WERI-Rb-1 (cell line): ENCODE results near the gene ADAM22.

ENCODE experiments used
- DNase-seq: peaks from one replicate; pipeline ENCODE4 v3.0.0-alpha.2; 2020
- H3K27ac ChIP-seq: fragments of 250-450 bp; sonication (Bioruptor Pico); 2 replicates; pipeline ENCODE4 v1.5.1; 2020; ENCODE audit warnings: mild to moderate bottlenecking, moderate library complexity
- H3K27me3 ChIP-seq: fragments of 250-450 bp; sonication (Bioruptor Pico); 2 replicates; pipeline ENCODE4 v1.5.1; 2021; ENCODE audit warnings: mild to moderate bottlenecking, low read depth, moderate library complexity; ENCODE audit not compliant: insufficient read depth, severe bottlenecking
- H3K36me3 ChIP-seq: fragments of 250-450 bp; sonication (Bioruptor Pico); 2 replicates; pipeline ENCODE4 v1.5.1; 2020; ENCODE audit warnings: mild to moderate bottlenecking, moderate library complexity
- H3K4me3 ChIP-seq: 2 replicates; pipeline ENCODE4 v1.5.1; 2011; ENCODE audit warnings: low read depth, mild to moderate bottlenecking, control low read depth, low read length
- H3K9me3 ChIP-seq: fragments of 250-450 bp; sonication (Bioruptor Pico); 2 replicates; pipeline ENCODE4 v1.5.1; 2021; ENCODE audit warnings: mild to moderate bottlenecking, moderate library complexity; ENCODE audit not compliant: severe bottlenecking
- CTCF ChIP-seq: IDR thresholded peaks from 2 replicates; pipeline ENCODE4 v1.5.1; 2011; ENCODE audit warnings: low read depth, mild to moderate bottlenecking, control low read depth, inconsistent platforms, low read length

The ADAM22 gene

GRCh38 chr7:88183051-88183450, 249.0 kb downstream of the ADAM22 start:
- TF ChIP-seq CTCF: no peak
- H3K36me3 ChIP-seq: no peaks in the 10 kb centered on the region

GRCh38 chr7:88184848-88185304, 250.8 kb downstream of the ADAM22 start:
- no peak for DNase-seq
- no peak overlapping the region for H3K27ac ChIP-seq
- no peak overlapping the region for H3K4me3 ChIP-seq
- TF ChIP-seq CTCF: no peak
- H3K9me3 ChIP-seq: no peaks in the 10 kb centered on the region
- no peaks in the 10 kb centered on the region for H3K36me3 ChIP-seq
- no peaks in the 10 kb centered on the region for H3K27me3 ChIP-seq

More at GRCh38 chr7:88183051-88183450, 249.0 kb downstream of the ADAM22 start:
- H3K4me3 ChIP-seq: no peak overlapping the region
- DNase-seq: no peak
- H3K27me3 ChIP-seq: no peaks in the 10 kb centered on the region
- no peak overlapping the region for H3K27ac ChIP-seq
- no peaks in the 10 kb centered on the region for H3K9me3 ChIP-seq

GRCh38 chr7:88185650-88186049, 251.6 kb downstream of the ADAM22 start:
- Histone ChIP-seq H3K36me3 (no peaks in the 10 kb centered on the region), H3K9me3 (no peaks in the 10 kb centered on the region), H3K4me3 (no peak overlapping the region), H3K27ac (no peak overlapping the region), H3K27me3 (no peaks in the 10 kb centered on the region)
- no peak for TF ChIP-seq CTCF
- no peak for DNase-seq

GRCh38 chr7:88191911-88192310, 257.9 kb downstream of the ADAM22 start:
- no peak for TF ChIP-seq CTCF
- Histone ChIP-seq H3K36me3 (no peaks in the 10 kb centered on the region), H3K27me3 (no peaks in the 10 kb centered on the region), H3K27ac (no peak overlapping the region), H3K4me3 (no peak overlapping the region), H3K9me3 (no peaks in the 10 kb centered on the region)
- no peak for DNase-seq

- H3K36me3 ChIP-seq: peaks cover 13% of the 10 kb centered on the region
- H3K27me3 ChIP-seq: no peaks in the 10 kb centered on the region
- no peaks in the 10 kb centered on the region for H3K9me3 ChIP-seq
- no peak overlapping the region for H3K4me3 ChIP-seq
- no peak for DNase-seq
- no peak overlapping the region for H3K27ac ChIP-seq
- no peak for TF ChIP-seq CTCF
Measured at GRCh38 chr7:88200261-88200660, 266.2 kb downstream of the ADAM22 start.

GRCh38 chr7:88200789-88201188, 266.7 kb downstream of the ADAM22 start:
- Histone ChIP-seq H3K27ac (no peak overlapping the region), H3K36me3 (peaks cover 16% of the 10 kb centered on the region), H3K27me3 (no peaks in the 10 kb centered on the region), H3K9me3 (no peaks in the 10 kb centered on the region), H3K4me3 (no peak overlapping the region)
- TF ChIP-seq CTCF: no peak
- DNase-seq: peak; percentile 19
